MM.1S (cell line): ENCODE measurements around the gene ZP1.

ENCODE experiments used
- DNase-seq: peaks from one replicate; pipeline ENCODE4 v3.0.0-alpha.2; 2015
- H2AFZ ChIP-seq: fragments of 300-600 bp; sonication (generic); 2 replicates; pipeline ENCODE4 v1.6.0; 2016; ENCODE audit warnings: antibody characterized with exemption, low read length
- H3F3A ChIP-seq: fragments of 300-600 bp; sonication (generic); 2 replicates; pipeline ENCODE4 v1.6.1; 2016; ENCODE audit warnings: mild to moderate bottlenecking, antibody characterized with exemption, low read length, moderate library complexity, mixed read lengths; ENCODE audit not compliant: insufficient read depth
- H3K27ac ChIP-seq: fragments of 300-600 bp; sonication (generic); 2 replicates; pipeline ENCODE4 v1.5.1; 2016; ENCODE audit warnings: mild to moderate bottlenecking, low read length
- H3K27me3 ChIP-seq: fragments of 300-600 bp; sonication (generic); replicated peaks from 2 replicates; pipeline ENCODE4 v1.6.0; 2016; ENCODE audit warnings: low read length; ENCODE audit not compliant: insufficient read depth
- H3K36me3 ChIP-seq: fragments of 300-600 bp; sonication (generic); replicated peaks from 2 replicates; pipeline ENCODE4 v1.6.1; 2016; ENCODE audit warnings: mild to moderate bottlenecking, low read length, mixed read lengths; ENCODE audit not compliant: insufficient read depth
- H3K4me1 ChIP-seq: fragments of 300-600 bp; sonication (generic); 2 replicates; pipeline ENCODE4 v1.6.1; 2016; ENCODE audit warnings: low read length, mixed read lengths
- H3K4me2 ChIP-seq: fragments of 300-600 bp; sonication (generic); 2 replicates; pipeline ENCODE4 v1.6.0; 2016; ENCODE audit warnings: low read depth, low read length
- H3K4me3 ChIP-seq: fragments of 300-600 bp; sonication (generic); 2 replicates; pipeline ENCODE4 v1.5.1; 2016; ENCODE audit warnings: low read length, mixed read lengths
- H3K79me2 ChIP-seq: fragments of 300-600 bp; sonication (generic); 2 replicates; pipeline ENCODE4 v1.6.1; 2016; ENCODE audit warnings: mixed run types, low read length, mixed read lengths
- H3K9ac ChIP-seq: fragments of 300-600 bp; sonication (generic); 2 replicates; pipeline ENCODE4 v1.6.1; 2016; ENCODE audit warnings: low read length, mixed read lengths
- H3K9me2 ChIP-seq: fragments of 300-600 bp; sonication (generic); replicated peaks from 2 replicates; pipeline ENCODE4 v1.6.1; 2016; ENCODE audit warnings: mild to moderate bottlenecking, low read length, mixed read lengths; ENCODE audit not compliant: insufficient read depth
- H3K9me3 ChIP-seq: fragments of 300-600 bp; sonication (generic); replicated peaks from 2 replicates; pipeline ENCODE4 v1.6.1; 2016; ENCODE audit warnings: mild to moderate bottlenecking, low read length, mixed read lengths; ENCODE audit not compliant: insufficient read depth
- H4K20me1 ChIP-seq: fragments of 300-600 bp; sonication (generic); 2 replicates; pipeline ENCODE4 v1.6.1; 2016; ENCODE audit warnings: mild to moderate bottlenecking, low read length, moderate library complexity, mixed read lengths; ENCODE audit not compliant: insufficient read depth
- CTCF ChIP-seq: fragments of 300-600 bp; sonication (generic); IDR thresholded peaks from 2 replicates; pipeline ENCODE4 v1.5.1; 2016; ENCODE audit warnings: antibody characterized with exemption, low read length, mixed read lengths
- EZH2 ChIP-seq: fragments of 300-600 bp; sonication (generic); optimal IDR thresholded peaks from 2 replicates; pipeline ENCODE3; 2017; ENCODE audit warnings: low read depth, mild to moderate bottlenecking, antibody characterized with exemption, low read length, mixed read lengths
- EZH2phosphoT487 ChIP-seq: fragments of 300-600 bp; sonication (generic); IDR thresholded peaks from 2 replicates; pipeline ENCODE4 v1.6.1; 2018; ENCODE audit warnings: antibody characterized with exemption, low read length

Gene ZP1

GRCh38 chr11:60912851-60913528 lies 45.6 kb downstream of the ZP1 start:
- no peak for DNase-seq
- Histone ChIP-seq H3K27me3 (no peaks in the 10 kb centered on the region), H3K9ac (peak overlapping the region; percentile 97; the same call in 1 of the 2 replicates), H3K36me3 (no peaks in the 10 kb centered on the region), H2AFZ (peak overlapping the region; percentile 88), H3K79me2 (peaks cover 40% of the 10 kb centered on the region), H3K9me2 (no peaks in the 10 kb centered on the region), H3F3A (peaks cover 40% of the 10 kb centered on the region), H4K20me1 (peaks cover 18% of the 10 kb centered on the region), H3K4me1 (peaks cover 61% of the 10 kb centered on the region), H3K9me3 (no peaks in the 10 kb centered on the region), H3K27ac (peak overlapping the region; percentile 86; the same call in 1 of the 2 replicates), H3K4me3 (peak overlapping the region; percentile 84), H3K4me2 (peak overlapping the region; percentile 99)
- no peak for TF ChIP-seq EZH2
- TF ChIP-seq CTCF = no peak
- TF ChIP-seq EZH2phosphoT487 = no peak

GRCh38 chr11:60913793-60914632 lies 46.7 kb downstream of the ZP1 start, which contains the start of gene TMEM109:
TSS of gene TMEM109 (plus strand) at chr11:60914158. CDS start at chr11:60919694, 5,536 bp downstream.
- H3K4me2 ChIP-seq = peak within 1 kb of the TSS; percentile 99
- no peaks in the 10 kb centered on the region for H3K36me3 ChIP-seq
- no peaks in the 10 kb centered on the region for H3K9me2 ChIP-seq
- H3K4me3 ChIP-seq = peak within 1 kb of the TSS; percentile 84
- TF ChIP-seq EZH2 (no peak), EZH2phosphoT487 (no peak), CTCF (no peak)
- peaks cover 42% of the 10 kb centered on the region for H3F3A ChIP-seq
- no peaks in the 10 kb centered on the region for H3K27me3 ChIP-seq
- peaks cover 51% of the 10 kb centered on the region for H3K79me2 ChIP-seq
- H3K4me1 ChIP-seq = peaks cover 66% of the 10 kb centered on the region
- peaks cover 29% of the 10 kb centered on the region for H4K20me1 ChIP-seq
- H3K9ac ChIP-seq = peak within 1 kb of the TSS; percentile 97
- peak within 1 kb of the TSS; percentile 86 for H3K27ac ChIP-seq
- peak; percentile 95 for DNase-seq
- peak within 1 kb of the TSS; percentile 88 for H2AFZ ChIP-seq
- H3K9me3 ChIP-seq = no peaks in the 10 kb centered on the region

- Histone ChIP-seq H3K36me3 (peaks cover 3% of the 10 kb centered on the region; the same call in 1 of the 2 replicates), H3K9me2 (no peaks in the 10 kb centered on the region), H3K4me3 (peak overlapping the region; percentile 84), H3K79me2 (peaks cover 58% of the 10 kb centered on the region), H4K20me1 (peaks cover 34% of the 10 kb centered on the region), H3K9ac (peak overlapping the region; percentile 97), H3F3A (peaks cover 35% of the 10 kb centered on the region), H2AFZ (peak overlapping the region; percentile 88), H3K9me3 (no peaks in the 10 kb centered on the region), H3K4me1 (peaks cover 59% of the 10 kb centered on the region), H3K27me3 (no peaks in the 10 kb centered on the region), H3K27ac (peak overlapping the region; percentile 86), H3K4me2 (peak overlapping the region; percentile 99)
- no peak for TF ChIP-seq CTCF
- no peak for TF ChIP-seq EZH2phosphoT487
- TF ChIP-seq EZH2 = no peak
- peak; percentile 51 for DNase-seq
These were observed 47.4 kb downstream of the ZP1 start for GRCh38 chr11:60914633-60915247.
